GM18861 (cell line): ENCODE measurements around the gene C1orf174.

Source experiments
- ATAC-seq: cut with Tn5 transposase; IDR thresholded peaks from one replicate; pipeline ENCODE4 v1.9.1; 2021; ENCODE audit not compliant: unreplicated experiment

The C1orf174 gene

GRCh38 chr1:3896396-3897000, 3.6 kb downstream of the C1orf174 start:
- no peak for ATAC-seq

DNA sequence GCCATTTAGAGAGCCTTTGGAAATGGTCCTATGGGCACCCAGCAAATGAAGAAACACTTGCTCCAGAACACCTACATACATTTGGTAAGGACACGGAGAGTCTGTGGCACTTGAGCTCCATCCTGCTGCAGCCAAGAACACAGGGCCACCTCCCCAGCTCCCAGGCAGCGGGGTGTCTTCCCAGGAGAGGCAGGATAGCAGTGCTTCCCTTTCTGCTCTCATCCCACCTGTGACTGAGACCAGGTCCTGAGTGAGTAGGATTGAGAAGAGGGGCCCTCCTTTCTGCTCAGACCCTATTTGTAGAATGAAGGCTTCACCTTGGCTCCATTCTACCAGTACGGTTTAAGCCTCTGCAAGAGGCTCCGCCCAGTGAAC, 4.1 kb downstream of the C1orf174 start:
- ATAC-seq = no peak

DNA sequence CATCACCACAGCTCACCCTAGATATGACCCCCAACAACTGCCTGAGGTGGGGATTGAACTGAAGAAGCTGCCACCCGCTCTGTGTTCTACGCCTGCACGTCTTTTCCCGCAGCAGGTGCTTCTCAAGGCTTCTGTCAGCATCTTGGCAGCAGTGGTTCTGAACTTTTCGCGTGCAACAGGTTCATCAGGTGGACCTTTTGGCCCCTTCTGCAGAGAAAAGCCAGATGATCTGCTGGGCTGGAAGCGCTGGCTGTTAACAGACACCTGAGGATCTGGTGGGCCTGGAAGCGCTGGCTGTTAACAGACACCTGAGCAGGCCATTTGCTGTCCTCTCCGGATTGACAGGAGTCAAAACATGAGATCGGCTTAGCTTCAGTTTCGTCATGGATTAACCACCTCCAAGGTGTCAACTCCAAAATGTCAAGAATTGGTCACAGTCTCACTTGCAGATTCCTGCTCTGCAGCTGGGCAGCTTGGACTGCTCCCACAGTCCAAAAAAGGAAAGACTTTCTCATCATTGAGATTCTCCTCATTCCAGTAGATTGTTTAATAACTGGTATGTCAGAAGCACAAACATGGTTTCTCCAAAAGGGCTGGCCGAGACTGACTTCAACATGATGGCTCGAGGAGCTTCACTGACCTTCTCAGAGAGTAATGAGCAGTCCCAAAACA, 4.7 kb downstream of the C1orf174 start:
- ATAC-seq = no peak

DNA sequence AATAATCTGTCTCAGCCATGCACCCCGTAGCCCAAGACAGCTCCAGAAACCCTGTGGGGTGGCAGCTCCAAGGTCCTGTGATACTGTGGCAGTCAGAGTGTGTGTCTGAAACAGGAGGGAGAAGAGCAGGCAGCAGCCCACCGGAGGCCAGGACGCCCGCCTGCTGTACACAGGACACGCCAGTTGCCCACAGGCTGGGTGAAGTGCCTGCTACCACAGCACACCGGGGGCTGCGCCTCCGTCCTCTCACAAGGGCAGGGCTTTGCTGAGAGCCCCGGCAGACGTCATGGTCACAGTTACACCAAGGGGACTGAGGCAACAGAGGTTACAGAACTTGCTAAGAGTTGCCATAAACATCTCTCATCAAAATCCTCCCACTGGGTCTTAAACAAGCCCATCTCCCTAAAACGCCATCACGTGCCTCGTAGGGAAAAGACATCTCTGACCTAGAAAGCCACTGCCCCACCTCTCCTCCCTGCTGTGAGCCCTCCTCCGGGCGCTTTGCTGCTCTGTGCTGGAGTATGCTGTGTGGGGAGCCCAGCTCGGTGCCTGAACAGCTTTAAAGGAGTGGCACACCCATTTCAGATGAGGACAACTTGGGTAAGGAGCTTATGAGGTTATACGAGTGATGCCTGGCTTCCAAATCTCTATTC, 5.3 kb downstream of the C1orf174 start:
- no peak for ATAC-seq

DNA sequence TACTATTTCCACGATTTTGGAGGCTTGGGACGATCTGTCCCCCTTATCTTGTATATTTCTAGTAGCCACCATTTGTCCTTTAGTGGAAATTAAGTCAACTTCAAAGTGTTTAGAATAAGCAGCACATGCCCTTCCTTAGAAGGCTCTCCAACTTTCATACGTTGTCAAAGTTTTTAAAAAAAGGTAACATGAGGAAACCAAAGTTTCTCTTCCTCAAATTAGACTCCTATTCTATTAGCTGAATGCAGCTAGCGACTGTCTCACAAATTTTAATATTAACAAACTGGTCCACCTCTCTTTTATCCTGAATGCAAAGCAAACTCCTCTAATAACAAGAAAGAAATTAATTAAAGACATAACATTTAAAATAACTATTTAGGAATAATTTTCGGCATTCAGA, 6.9 kb downstream of the C1orf174 start:
- ATAC-seq = no peak

- ATAC-seq = no peak
These were observed 7.3 kb downstream of the C1orf174 start for GRCh38 chr1:3892748-3893147.

DNA sequence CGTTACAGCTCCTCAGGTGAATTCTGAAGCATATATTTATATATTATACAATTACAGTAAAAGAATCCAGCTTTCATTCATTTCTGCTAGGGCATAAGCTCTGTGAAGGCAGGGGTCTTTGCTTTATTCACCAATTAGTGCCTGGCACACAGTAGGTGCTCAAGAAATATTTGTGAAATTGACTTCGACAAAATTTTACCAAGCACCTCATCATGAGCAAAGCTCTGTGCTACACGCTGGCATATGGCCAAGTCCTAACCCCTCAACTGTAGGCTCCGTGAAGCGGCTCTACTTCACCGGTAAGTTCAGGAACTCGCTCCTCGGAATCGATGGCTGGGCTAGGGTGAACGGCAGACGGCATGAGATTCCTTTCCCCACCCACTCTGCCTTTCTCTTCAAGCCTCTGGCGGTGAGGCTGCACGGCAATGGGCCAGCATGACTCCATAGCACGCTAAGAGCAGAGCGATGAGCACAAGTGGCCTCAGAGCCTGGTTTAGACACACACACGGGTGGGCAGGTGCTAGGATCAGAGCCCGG, 8.7 kb downstream of the C1orf174 start:
- ATAC-seq = no peak

GRCh38 chr1:3890389-3891328, 9.4 kb downstream of the C1orf174 start:
- no peak for ATAC-seq

DNA sequence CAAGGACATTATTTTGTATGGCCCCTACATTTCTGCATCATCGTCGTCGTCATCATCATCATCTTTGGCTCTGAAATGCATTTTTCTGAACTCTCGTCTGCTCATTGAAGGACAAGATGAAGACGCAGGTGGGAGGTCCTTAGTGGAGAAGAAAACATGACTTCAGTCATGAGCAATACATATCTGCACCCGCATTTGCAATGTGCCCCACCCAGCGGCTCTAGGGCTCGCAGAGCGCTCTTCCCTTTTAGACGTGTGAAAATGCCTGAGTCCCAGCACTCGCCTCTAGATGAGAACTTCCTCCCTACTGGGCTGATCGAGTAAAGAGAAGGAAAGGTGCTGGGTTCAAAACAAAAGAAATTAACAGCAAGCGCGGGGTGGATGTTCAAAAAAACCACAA, 10.1 kb downstream of the C1orf174 start:
- ATAC-seq = no peak

DNA sequence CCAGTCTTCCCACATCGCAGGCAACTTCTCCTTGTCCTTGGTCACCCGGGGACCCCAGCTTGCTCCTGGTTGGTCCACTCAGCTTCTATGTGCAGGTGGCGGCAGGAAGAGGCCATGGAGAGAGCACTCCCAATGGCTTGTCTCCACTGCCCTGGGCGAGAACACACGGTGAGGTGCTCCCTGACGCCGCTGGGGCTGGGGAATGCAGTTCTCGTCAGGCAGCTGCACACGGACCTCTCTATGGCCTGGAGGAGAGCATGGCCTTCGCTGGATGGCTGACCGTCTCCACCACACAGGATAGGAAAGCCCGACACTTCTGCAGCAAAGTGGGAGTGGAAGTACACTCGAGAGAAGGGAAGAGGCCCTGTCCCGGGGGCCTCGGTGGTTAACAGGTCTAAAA, 11.8 kb downstream of the C1orf174 start:
- ATAC-seq = no peak

DNA sequence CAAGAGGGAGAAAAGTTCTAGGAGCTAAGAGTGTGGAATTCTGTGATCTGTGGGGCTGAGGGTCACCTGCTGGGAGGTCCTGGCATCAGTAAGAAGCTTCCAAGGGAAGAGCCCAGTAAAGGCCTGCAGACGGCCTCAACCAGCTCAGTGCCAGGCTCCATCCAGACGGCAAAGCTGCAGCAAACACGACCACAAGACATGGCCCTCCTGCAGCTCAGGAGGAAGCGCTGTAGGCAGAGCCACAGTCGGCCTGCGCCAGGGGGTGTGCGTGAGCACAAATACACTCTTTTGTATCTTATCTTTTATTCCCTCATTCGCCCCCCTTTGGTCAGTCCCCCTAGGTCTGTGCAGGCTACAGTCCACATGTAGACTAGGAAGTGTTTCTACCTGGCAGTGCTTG, 13.4 kb downstream of the C1orf174 start:
- no peak for ATAC-seq

DNA sequence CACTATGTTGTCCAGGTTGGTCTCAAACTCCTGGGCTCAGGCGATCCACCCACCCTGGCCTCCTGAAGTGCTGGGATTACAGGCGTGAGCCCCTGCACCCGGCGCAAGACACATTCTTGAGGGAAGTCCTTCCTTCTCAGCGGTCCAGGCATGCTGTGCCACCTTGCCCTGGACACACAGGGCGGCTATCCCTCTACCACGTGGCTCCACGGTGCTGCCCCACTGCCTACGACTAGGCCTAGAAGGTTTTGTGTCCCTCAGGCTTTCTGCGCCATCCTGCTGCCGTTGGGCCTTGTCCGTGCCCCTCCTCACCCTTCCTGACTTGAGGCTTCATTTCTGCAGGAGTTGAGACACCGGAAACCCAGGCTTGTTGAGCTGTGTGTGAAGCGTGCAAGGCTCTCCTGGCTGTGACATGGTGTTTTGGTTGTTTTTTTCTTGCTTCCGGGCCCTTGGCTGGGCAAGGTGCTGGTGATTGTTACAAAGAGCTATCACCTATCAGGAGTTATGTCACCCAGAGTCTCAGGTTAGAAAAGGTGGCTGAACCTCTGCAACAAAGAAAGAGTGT, 13.9 kb downstream of the C1orf174 start:
- ATAC-seq = no peak

DNA sequence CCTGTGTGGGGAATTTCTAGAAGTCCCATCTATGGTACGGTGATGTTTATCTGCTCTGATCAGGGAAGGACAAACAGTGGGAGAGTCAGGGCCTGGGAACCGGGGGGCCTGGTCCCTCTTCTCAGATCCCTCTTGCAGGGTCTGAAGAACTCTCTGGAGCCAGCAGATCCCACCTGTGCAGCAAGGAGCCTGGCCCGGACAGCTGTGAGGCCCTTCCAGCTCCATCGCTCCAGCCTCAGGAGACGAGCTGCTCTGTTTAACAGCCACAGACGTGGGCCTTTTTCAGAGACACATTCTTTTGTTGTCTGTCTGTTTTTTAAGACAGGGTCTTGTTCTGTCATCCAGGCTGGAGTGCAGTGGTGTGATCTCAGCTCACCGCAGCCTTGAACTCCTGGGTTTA, 14.5 kb downstream of the C1orf174 start:
- ATAC-seq = no peak

DNA sequence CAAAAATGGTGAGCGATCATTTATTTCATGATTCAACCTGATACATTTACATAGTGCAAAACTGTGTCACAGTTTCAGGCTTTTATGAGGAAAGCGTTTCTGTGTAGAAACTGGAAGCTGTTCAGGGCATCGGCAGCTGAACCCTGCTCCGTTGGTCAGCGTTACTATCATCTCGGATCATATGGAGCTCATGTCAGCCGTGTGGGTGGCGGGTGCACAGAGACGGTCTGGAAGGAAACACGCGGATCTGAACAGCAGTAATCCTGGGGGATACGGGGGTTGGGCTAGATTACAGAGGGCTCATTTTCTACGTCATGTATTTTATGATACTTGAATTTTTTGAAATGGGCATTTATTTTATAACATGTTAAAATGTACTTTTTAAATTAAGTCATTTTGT, 15.1 kb downstream of the C1orf174 start:
- ATAC-seq = no peak

DNA sequence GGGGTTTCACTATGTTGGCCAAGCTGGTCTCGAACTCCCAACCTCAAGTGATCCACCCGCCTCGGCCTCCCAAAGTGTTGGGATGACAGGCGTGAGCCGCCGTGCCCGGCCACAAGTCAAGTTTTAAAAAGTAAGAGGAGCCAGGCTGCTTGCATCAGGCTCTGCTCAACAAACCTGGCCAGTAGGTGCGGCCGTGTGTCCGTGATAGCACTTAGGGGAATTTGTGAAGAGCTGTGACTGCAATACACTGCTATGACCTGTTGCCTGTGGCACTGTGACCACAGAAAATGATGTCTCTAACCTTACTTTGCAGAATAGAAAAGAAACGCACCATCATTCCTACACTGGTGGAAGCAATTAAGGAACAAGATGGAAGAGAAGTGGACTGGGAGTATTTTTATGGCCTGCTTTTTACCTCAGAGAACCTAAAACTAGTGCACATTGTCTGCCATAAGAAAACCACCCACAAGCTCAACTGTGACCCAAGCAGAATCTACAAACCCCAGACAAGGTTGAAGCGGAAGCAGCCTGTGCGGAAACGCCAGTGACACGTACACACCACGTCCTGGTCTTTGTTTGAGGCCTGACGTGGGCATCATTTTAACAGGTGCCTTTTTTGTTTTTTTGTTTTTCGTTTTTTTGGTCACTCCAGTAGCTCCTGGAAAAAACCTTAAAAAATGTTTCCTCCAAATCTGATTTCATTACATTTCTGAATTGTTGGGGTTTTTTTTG, 16.7 kb downstream of the C1orf174 start:
- ATAC-seq = no peak

GRCh38 chr1:3881193-3881480, 18.9 kb downstream of the C1orf174 start:
- ATAC-seq = no peak

DNA sequence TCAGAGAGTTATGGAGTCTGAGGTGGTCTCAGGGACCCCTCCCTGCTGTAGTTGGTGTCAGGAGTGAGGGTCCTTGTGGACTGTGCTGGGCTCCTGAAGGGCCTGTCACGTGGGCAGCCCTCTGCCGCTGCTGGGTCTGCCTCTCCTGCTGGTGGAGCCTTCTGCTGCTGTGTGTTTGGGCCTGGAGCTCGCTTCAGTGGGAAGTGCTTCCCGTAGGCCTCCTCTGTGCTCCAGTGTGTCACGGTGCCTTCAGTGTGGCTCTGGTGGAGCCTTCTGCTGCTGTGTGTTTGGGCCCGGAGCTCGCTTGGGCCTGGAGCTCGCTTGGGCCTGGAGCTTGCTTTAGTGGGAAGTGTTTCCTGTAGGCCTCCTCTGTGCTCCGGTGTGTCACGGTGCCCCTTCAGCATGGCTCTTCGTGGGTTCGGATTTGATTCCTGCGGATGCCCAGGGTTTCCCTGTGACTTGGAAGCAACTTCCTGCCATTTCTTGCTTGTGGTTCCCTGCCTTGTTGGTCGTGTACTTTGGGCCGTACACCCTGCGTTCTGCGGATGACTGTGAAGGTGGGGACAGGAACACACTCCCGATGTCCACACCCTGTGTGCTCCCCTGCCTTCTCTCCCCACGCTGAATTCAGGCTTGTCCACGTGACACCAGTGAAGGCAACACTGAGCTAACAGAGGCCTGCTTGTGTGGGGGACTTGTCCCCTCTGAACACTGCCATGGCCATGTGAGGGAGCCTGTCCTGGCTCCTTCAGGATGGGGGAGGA, 19.5 kb downstream of the C1orf174 start:
- no peak for ATAC-seq

GRCh38 chr1:3879787-3880428, 20.2 kb downstream of the C1orf174 start:
- ATAC-seq = no peak

DNA sequence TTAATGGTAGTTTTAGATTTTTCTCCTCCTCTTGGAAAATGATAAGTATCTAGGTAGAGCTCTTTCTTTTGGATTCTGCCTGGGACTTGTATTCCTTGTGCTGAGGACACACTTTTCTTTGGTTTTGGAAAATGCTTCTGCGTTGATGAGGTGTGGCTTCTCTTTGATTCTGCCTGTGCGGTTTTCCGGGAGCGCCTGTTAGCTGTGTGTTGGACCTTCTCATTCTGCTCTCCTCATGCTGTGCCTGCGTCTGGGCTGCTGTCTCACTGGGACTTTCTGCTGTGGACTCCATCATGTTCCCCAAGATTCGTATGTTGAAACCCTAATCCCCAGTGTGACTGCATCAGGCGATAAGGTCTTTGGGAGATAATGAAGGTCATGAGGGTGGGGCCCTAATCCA, 21.0 kb downstream of the C1orf174 start:
- no peak for ATAC-seq
